ENCODE measurements around the gene RCAN2.

Gene RCAN2

DNA sequence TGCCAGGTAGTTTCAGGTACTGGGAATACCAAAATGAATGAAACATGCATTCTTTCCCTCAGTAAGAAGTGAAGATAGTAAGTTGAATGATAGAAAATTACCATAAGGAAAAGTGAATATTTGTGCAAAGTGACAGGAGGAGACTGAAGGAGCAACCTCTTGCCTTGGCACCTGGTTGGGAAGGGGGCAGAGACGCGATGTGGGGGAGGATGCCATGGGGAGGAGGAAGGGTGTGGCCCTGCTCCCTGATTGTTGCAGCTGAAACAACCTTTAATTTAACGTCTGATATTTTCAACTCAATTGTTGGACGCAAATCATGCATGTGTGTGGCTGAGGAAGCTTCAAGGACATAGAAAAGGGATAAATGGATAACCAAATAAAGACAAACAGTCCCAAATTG is 248.3 kb downstream of the RCAN2 start:
- TF ChIP-seq, protein P1, sequence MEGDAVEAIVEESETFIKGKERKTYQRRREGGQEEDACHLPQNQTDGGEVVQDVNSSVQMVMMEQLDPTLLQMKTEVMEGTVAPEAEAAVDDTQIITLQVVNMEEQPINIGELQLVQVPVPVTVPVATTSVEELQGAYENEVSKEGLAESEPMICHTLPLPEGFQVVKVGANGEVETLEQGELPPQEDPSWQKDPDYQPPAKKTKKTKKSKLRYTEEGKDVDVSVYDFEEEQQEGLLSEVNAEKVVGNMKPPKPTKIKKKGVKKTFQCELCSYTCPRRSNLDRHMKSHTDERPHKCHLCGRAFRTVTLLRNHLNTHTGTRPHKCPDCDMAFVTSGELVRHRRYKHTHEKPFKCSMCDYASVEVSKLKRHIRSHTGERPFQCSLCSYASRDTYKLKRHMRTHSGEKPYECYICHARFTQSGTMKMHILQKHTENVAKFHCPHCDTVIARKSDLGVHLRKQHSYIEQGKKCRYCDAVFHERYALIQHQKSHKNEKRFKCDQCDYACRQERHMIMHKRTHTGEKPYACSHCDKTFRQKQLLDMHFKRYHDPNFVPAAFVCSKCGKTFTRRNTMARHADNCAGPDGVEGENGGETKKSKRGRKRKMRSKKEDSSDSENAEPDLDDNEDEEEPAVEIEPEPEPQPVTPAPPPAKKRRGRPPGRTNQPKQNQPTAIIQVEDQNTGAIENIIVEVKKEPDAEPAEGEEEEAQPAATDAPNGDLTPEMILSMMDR (IDR thresholded peaks at IDR 0.05; ENCODE audit: low read length), result no peak
- no peak for TF ChIP-seq EZH2 (optimal IDR thresholded peaks at IDR 0.05; ENCODE audit: low read depth, low read length)
- no peaks in the 10 kb centered on the region for H3K4me1 ChIP-seq (ENCODE audit: low read length)

DNA sequence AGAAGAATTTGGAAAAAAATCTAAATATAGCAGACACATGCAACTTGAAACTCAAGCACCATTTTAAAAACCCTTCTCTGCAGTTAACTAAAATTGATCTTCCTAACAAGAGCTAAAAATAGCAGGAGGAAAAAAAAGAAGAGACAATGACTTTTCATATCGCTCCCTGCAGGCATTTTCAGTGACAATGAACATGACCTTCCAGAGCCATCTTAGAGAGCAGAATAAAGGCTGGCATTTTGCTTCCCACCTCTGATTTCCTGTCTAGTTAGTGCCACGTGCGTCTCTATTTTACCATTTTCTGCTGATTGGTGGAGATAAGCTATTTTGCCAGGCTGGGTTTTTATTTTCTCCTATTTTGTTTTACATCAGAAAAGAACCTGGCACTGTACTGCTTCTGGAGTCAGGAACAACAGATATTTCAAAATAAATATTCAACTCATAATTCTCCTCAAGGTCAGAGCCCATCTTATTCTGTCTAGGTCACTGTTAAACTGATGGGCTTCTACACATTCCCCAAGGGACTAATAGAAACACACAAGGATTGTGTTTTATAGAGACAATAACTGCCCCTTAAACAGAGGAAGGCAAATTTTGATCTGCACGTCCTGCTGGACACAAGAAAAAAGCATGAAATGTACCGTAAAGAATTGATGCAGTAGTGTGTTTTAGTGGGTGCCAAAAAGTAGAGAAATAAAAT is 250.2 kb downstream of the RCAN2 start:
- no peaks in the 10 kb centered on the region for H3F3A ChIP-seq (ENCODE audit: insufficient read depth, low read length)
- no peak overlapping the region for H3K4me2 ChIP-seq (ENCODE audit: low read depth, low read length)
- no peaks in the 10 kb centered on the region for H3K36me3 ChIP-seq (replicated peaks; ENCODE audit: insufficient read depth, low read length)
- no peak overlapping the region for H2AFZ ChIP-seq (ENCODE audit: low read length)
- DNase-seq, result no peak
- no peaks in the 10 kb centered on the region for H3K9me2 ChIP-seq (replicated peaks; ENCODE audit: insufficient read depth, low read length)
- no peak overlapping the region for H3K4me3 ChIP-seq (ENCODE audit: low read length)
- no peaks in the 10 kb centered on the region for H3K4me1 ChIP-seq (ENCODE audit: low read length)
- no peak overlapping the region for H3K9ac ChIP-seq (ENCODE audit: low read length)
- H3K27ac ChIP-seq (ENCODE audit: low read length), result no peak overlapping the region
- H3K9me3 ChIP-seq (replicated peaks; ENCODE audit: insufficient read depth, low read length), result no peaks in the 10 kb centered on the region
- TF ChIP-seq EZH2 (optimal IDR thresholded peaks at IDR 0.05; ENCODE audit: low read depth, low read length), result no peak
- TF ChIP-seq EZH2phosphoT487 (IDR thresholded peaks at IDR 0.05; ENCODE audit: low read length), result no peak
- H3K27me3 ChIP-seq (replicated peaks; ENCODE audit: insufficient read depth, low read length), result no peaks in the 10 kb centered on the region
- no peaks in the 10 kb centered on the region for H4K20me1 ChIP-seq (ENCODE audit: insufficient read depth, low read length)
- H3K79me2 ChIP-seq (ENCODE audit: low read length), result no peaks in the 10 kb centered on the region

More for the DNA sequence above, 248.3 kb downstream of the RCAN2 start:
- Histone ChIP-seq H3K27ac (ENCODE audit: low read length) (no peak overlapping the region), H3K9me3 (replicated peaks; ENCODE audit: insufficient read depth, low read length) (no peaks in the 10 kb centered on the region), H2AFZ (ENCODE audit: low read length) (no peak overlapping the region), H3F3A (ENCODE audit: insufficient read depth, low read length) (no peaks in the 10 kb centered on the region), H4K20me1 (ENCODE audit: insufficient read depth, low read length) (no peaks in the 10 kb centered on the region), H3K36me3 (replicated peaks; ENCODE audit: insufficient read depth, low read length) (no peaks in the 10 kb centered on the region), H3K4me3 (ENCODE audit: low read length) (no peak overlapping the region), H3K9ac (ENCODE audit: low read length) (no peak overlapping the region), H3K79me2 (ENCODE audit: low read length) (no peaks in the 10 kb centered on the region), H3K9me2 (replicated peaks; ENCODE audit: insufficient read depth, low read length) (no peaks in the 10 kb centered on the region), H3K4me2 (ENCODE audit: low read depth, low read length) (no peak overlapping the region), H3K27me3 (replicated peaks; ENCODE audit: insufficient read depth, low read length) (no peaks in the 10 kb centered on the region)
- no peak for DNase-seq

DNA sequence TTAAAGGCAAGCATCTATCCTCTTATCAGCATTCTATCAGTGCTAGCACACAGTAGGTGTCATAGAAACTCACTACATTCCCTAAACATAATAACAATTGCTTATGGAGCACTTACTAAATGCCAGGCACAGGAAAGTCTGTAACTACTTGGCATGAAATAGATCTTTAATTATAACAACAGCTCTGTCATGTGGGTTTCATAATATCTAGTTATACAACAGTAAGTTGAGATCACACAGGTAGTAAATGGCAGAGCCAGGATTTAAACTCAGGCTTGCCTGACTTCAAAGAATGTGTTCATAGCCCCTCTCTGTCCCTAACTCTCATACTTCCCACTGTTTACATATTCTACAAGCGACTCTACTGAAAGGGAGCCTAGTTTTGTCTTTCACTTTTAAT is 254.5 kb downstream of the RCAN2 start:
- Histone ChIP-seq H3F3A (ENCODE audit: insufficient read depth, low read length) (no peaks in the 10 kb centered on the region), H3K9me2 (replicated peaks; ENCODE audit: insufficient read depth, low read length) (no peaks in the 10 kb centered on the region), H3K9ac (ENCODE audit: low read length) (no peak overlapping the region), H3K4me1 (ENCODE audit: low read length) (no peaks in the 10 kb centered on the region), H3K4me3 (ENCODE audit: low read length) (no peak overlapping the region), H3K4me2 (ENCODE audit: low read depth, low read length) (no peak overlapping the region), H3K27ac (ENCODE audit: low read length) (no peak overlapping the region), H4K20me1 (ENCODE audit: insufficient read depth, low read length) (no peaks in the 10 kb centered on the region), H2AFZ (ENCODE audit: low read length) (no peak overlapping the region), H3K79me2 (ENCODE audit: low read length) (no peaks in the 10 kb centered on the region), H3K9me3 (replicated peaks; ENCODE audit: insufficient read depth, low read length) (no peaks in the 10 kb centered on the region), H3K36me3 (replicated peaks; ENCODE audit: insufficient read depth, low read length) (no peaks in the 10 kb centered on the region), H3K27me3 (replicated peaks; ENCODE audit: insufficient read depth, low read length) (no peaks in the 10 kb centered on the region)
- no peak for TF ChIP-seq EZH2phosphoT487 (IDR thresholded peaks at IDR 0.05; ENCODE audit: low read length)
- TF ChIP-seq EZH2 (optimal IDR thresholded peaks at IDR 0.05; ENCODE audit: low read depth, low read length), result no peak
- TF ChIP-seq, protein P1 (IDR thresholded peaks at IDR 0.05; ENCODE audit: low read length), result no peak
- no peak for DNase-seq

DNA sequence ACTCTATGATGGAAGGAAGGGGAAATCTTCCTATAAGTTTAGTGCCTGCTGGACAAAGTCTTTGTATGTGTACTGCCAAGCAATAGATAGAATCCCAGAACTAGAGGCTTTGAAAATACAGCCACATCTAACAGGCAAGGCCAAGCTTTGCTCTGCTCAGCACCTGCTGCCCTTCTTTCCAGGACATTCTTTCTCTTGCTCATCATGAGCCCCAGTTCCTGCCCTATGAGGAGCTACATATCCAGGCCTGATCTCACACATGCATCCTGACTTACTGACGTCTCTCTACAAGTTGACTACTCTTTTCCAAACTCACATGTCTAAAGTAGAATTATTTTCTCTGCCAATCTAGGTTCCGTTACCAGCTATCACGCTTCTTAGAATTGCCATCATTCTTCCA is 256.0 kb downstream of the RCAN2 start:
- H3K27me3 ChIP-seq (replicated peaks; ENCODE audit: insufficient read depth, low read length), result no peaks in the 10 kb centered on the region
- TF ChIP-seq EZH2 (optimal IDR thresholded peaks at IDR 0.05; ENCODE audit: low read depth, low read length) (no peak), EZH2phosphoT487 (IDR thresholded peaks at IDR 0.05; ENCODE audit: low read length) (no peak)
- TF ChIP-seq, protein P1 (IDR thresholded peaks at IDR 0.05; ENCODE audit: low read length), result no peak
- no peak overlapping the region for H2AFZ ChIP-seq (ENCODE audit: low read length)
- H3K36me3 ChIP-seq (replicated peaks; ENCODE audit: insufficient read depth, low read length), result no peaks in the 10 kb centered on the region
- no peaks in the 10 kb centered on the region for H3K9me2 ChIP-seq (replicated peaks; ENCODE audit: insufficient read depth, low read length)
- H3K4me3 ChIP-seq (ENCODE audit: low read length), result no peak overlapping the region
- no peak overlapping the region for H3K27ac ChIP-seq (ENCODE audit: low read length)
- DNase-seq, result no peak
- H3K79me2 ChIP-seq (ENCODE audit: low read length), result no peaks in the 10 kb centered on the region
- no peak overlapping the region for H3K9ac ChIP-seq (ENCODE audit: low read length)
- H3F3A ChIP-seq (ENCODE audit: insufficient read depth, low read length), result no peaks in the 10 kb centered on the region
- no peak overlapping the region for H3K4me2 ChIP-seq (ENCODE audit: low read depth, low read length)
- H4K20me1 ChIP-seq (ENCODE audit: insufficient read depth, low read length), result no peaks in the 10 kb centered on the region
- H3K4me1 ChIP-seq (ENCODE audit: low read length), result no peaks in the 10 kb centered on the region
- no peaks in the 10 kb centered on the region for H3K9me3 ChIP-seq (replicated peaks; ENCODE audit: insufficient read depth, low read length)
